SIG-M5 (cell line): ENCODE results near the gene SPEG.
"Not testable (repeated sequence)": the region's sequence is repeated elsewhere in the genome, so short reads cannot be mapped to it uniquely, and the experiment has no call there.

Source experiments
- DNase-seq: peaks from one replicate; lab custom pipeline; 2025; lab: John Stamatoyannopoulos, UW

Gene SPEG

DNA sequence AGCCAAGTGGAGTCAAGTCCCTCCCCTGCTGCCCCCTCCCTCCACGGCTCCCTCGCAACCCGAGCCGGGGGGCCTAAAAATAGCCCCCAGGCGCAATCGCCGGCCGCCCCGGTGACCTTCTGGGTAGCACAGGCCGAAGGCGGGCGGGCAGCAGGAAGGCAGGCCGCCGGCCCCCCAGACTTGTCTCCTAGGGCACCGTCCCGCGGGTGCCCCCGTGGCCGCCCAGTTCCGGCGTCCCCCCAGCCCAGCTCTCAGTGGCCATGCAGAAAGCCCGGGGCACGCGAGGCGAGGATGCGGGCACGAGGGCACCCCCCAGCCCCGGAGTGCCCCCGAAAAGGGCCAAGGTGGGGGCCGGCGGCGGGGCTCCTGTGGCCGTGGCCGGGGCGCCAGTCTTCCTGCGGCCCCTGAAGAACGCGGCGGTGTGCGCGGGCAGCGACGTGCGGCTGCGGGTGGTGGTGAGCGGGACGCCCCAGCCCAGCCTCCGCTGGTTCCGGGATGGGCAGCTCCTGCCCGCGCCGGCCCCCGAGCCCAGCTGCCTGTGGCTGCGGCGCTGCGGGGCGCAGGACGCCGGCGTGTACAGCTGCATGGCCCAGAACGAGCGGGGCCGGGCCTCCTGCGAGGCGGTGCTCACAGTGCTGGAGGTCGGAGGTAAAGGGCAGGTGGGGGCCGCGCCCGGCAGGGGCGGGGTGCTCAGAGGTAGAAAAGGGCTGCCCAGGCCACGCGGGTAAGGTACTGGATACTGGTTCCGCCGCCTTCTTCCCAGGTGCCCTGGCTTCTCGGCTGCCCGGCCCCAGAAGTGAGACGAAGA is at the start of gene SPEG:
SPEG (plus strand) TSS at position 126 of the 808 bp plus-strand sequence; CDS start at position 261, 135 bp downstream.
- no peak for DNase-seq

GRCh38 chr2:219384859-219385258 is 49.8 kb upstream of the SPEG start:
- DNase-seq: no peak

DNA sequence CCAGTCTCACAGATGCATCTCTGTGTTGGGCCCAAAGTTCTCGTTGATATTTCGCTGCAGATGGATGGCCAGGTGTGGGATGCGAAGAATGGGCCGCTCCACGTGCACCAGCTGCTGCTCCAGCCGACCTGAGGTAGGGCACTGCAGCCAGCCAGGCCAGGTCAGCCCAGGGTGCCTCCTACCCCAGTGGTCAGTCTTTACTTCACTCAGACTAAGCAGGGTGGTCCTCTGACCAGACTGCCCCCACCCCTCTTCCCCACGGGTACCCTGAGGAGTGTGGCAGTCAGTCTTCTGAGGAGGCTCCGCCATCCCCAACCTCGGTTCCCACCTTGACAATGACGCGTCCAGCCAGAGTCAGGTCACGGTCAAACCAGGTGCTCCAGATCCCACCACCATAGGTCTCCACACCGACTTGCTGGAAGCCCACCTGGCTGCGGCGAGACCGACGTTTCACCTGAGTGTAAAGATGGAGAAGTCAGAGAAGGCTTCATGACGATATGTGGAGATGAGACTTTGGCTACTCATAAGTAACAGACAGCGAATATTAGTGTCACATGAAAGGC is 48.6 kb upstream of the SPEG start:
- DNase-seq: no peak

- no peak for DNase-seq
Observed at GRCh38 chr2:219386532-219387280, 47.9 kb upstream of the SPEG start.

DNA sequence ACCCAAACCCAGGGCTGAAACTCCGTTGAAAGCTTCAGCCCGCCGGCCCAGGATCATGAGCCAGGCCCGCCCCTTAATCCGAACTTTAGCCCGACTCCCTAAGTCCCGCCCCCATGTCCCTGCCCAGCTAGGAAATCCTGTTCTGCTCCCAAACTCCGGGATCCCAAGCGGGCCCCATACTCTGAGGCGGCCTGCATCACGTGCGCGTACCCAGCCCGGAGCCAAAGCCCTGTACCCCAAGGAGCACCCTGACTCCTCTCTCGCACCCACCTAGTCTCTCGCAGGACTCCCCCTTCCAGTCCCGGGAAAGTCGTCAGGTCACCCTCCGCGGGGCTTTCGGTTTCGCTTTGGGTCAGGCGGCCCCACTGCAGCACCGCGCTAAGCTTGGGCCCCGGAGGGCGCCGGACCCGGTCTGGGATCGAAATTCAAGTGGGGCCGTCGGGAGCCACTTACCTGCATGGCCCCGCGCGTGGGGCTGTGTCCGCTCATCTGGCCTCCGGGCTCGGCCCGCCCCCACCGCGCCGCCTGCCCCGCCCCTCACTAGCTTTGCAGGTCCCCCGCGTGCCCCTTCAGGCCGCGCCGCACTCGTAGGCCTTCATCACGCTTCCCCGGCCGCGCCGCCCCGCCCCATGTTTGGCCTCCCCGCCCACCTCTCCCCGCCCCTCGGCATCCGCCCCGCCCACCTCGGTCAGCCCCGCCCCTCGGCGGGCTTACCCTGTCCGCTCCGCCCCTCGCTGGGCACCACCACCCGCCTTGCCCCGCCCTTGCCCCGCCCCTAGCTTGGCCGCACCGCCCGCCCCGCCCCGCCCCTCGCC is 47.1 kb upstream of the SPEG start, which contains the start of gene DNPEP:
DNPEP (minus strand) TSS at position 607 of the 815 bp plus-strand sequence; CDS start at position 489, 118 bp downstream.
- DNase-seq: peak; percentile 22

DNA sequence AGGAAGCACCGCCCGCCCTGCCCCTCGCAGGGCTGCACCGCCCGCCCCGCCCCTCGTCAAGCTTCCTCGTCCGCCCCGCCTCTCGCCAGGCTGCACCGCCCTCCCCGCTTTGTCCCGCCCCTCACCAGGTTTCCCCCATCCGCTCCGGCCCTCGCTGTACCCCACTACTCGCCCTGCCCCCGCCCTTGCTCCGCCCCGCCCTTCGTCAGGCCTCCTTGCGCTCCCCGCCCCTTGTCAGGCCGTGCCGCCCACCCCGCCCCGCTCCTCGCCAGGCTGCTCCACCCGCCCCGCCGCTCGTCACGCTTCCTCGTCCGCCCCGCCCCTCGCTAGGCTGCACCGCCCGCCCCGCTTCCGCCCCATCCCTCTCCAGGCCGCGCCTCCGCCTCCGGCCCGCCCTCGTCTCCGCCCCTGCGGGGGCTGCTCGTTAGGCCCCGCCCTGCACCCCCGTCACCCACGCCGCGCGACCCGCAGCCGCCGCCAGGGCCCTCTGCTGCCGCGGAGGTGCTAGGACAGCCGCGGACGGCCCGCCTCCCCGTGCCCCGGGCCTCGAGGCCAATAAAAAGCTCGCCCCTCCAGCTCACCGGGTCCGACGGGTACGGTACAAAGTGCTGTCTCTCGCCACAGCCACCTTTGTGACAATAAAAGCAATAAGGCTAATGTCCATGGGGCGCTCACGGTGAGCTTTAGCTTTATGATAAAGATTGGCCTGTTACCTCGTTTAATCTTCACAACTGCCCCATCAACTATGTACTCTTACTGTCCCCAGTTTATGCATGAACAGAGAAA is 46.3 kb upstream of the SPEG start:
- peak; percentile 59 for DNase-seq

DNA sequence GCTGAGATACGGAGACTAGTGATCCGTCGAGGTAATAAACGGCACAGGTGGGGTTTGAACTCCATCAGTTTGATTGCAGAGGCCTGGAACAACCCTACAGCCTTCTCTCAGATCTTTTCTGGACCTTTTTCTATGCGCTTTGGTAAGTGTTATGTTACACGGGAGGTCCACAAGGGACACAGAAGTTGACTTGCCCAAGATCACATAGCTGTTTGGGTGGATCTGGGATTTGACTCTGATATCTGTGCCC is 45.8 kb upstream of the SPEG start:
- DNase-seq: no peak

DNA sequence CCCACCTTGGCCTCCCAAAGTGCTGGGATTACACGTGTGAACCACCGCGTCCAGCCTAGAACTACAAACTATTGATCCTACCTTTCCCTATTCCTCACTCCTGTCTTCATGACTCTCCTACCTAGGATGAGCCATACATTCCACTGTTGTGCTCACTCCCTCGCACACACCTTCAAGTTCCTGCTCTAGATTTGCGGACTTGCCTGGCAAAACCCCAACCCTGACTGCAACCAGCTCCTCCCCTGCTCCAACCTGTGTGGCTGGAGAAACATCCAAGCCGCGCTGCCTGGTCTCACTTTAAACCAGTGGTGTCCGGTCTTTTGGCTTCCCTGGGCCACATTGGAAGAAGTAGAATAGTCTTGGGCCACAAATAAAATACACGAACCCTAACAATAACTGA is 41.9 kb upstream of the SPEG start:
- DNase-seq: no peak

GRCh38 chr2:219395056-219395455 is 39.6 kb upstream of the SPEG start:
- not testable (repeated sequence) for DNase-seq

- no peak for DNase-seq
Observed at GRCh38 chr2:219395609-219396008, 39.0 kb upstream of the SPEG start.

- DNase-seq: no peak
Observed at GRCh38 chr2:219396863-219397457, 37.7 kb upstream of the SPEG start.

GRCh38 chr2:219398721-219399363 is 35.8 kb upstream of the SPEG start:
- DNase-seq: no peak

DNA sequence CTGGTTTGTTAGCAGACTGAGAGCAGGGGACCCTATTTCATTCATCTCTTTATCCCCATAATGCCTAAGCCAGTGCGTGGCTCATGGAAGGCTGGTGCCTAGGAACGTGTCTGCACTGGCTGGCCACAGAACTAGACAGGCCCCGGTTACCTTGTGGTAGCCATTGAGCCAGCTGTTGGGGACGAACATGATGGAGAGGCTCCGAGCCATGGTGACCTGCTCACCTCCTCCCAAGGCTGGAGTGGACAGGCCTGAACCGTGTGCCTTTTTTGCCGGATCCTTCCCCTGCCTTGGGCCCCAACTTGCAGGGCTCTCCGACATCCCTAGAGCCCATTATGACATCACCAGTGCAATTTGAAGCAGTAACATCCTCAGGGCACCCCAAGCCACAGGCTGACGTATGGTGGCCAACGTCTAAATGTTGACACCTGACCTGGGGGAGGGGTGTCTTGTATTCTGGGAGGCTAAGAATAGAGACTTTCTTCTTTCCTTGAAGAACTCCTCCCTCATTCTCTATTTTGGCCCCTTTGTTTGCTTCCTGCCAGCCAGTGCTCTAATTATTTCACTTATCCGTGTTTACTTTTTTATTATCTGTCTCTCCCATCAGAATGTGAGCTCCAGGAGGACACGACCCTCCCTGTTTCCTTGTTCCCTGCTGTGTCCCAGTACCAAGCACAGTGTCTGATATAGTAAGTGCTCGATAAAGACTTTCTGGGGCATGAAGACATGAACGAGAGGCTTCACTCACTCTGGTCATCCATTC is 34.7 kb upstream of the SPEG start:
- DNase-seq: no peak

DNA sequence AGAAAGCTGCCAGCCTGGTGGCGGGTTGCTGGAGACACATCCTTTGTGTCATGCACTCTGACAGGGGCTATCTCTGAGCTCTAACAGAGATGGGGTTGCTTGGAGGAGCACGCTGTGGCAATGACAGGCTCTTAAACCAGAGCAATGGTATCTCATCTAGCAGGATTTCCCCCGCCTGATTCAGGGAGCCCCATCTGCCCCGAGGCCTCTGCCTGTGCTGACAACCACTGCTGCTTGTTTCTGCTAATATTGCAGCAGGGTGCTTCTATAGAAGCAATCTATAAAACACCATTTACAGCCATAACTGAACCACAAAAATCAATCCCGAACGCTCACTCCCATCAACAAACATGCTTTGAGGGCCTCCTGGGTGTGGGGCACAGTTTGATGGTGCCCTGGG is 34.1 kb upstream of the SPEG start:
- no peak for DNase-seq

- no peak for DNase-seq
Observed at GRCh38 chr2:219401606-219402005, 33.0 kb upstream of the SPEG start.

GRCh38 chr2:219402665-219403515 is 31.8 kb upstream of the SPEG start:
- peak; percentile 57 for DNase-seq

DNA sequence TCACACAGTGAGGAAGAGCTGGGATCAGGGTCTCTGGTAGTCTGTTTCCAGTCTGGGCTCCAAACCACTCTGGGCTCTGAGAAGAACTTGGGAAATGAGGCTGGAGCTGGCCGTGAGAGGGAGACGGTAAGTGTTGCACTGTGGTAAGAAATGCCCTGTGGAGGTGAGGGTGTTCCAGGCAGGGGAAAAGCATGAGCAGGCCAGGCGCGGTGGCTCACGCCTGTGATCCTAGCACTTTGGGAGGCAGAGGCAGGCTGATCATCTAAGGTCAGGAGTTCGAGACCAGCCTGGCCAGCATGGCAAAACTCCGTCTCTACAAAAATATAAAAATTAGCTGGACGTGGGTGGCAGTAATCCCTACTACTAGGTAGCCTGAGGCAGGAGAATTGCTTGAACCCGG is 30.8 kb upstream of the SPEG start:
- DNase-seq: no peak

DNA sequence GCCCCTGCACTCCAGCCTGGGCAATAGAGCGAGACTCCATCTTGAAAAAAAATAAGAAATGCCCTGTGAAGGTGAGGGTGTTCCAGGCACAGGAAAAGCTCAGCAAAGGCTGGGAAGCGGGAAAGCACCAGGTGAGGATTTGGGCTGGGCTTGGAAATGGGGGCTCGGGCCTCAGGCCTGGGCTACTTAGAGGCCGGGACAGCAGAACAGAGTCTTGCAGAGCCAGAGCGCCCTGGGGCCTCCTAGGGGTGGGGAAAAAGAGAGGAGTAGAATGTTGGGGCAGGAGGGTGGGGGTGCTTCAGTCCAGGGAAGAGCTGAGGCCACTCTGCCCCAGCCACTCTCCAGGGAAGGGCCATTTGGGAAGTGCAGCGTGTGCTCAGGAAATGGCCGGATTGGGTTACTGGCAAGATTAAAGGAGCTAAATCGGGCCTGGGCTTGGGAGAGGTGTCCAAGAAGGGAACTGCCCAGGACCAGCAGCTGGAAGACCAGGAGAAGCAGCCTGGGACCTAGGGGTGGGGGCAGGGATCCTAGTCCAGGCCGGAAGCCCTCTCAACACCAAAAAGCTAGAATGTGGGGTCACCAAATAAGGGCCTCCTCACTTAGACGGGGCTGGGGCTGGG is 30.2 kb upstream of the SPEG start:
- DNase-seq: no peak
